GM13976 (cell line): ENCODE results near the gene C6orf132.

Experiments used
- DNase-seq: peaks from one replicate; pipeline ENCODE4 v3.0.0; 2012; ENCODE audit warnings: low spot score
- CTCF ChIP-seq: IDR thresholded peaks from 2 replicates; pipeline ENCODE4 v1.5.1; 2012; ENCODE audit warnings: borderline replicate concordance, mild to moderate bottlenecking; ENCODE audit not compliant: insufficient read depth; ENCODE audit errors: extremely low read depth, missing control alignments, control extremely low read depth
- in situ Hi-C: fragments of 300-500 bp; cut with MboI; formaldehyde crosslinking; loops from one replicate; pipeline ENCODE4 v1.12.0; 2022; ENCODE audit warnings: low sequenced_read_pairs, mixed read lengths, inconsistent platforms; ENCODE audit not compliant: unreplicated experiment

C6orf132 gene

DNA sequence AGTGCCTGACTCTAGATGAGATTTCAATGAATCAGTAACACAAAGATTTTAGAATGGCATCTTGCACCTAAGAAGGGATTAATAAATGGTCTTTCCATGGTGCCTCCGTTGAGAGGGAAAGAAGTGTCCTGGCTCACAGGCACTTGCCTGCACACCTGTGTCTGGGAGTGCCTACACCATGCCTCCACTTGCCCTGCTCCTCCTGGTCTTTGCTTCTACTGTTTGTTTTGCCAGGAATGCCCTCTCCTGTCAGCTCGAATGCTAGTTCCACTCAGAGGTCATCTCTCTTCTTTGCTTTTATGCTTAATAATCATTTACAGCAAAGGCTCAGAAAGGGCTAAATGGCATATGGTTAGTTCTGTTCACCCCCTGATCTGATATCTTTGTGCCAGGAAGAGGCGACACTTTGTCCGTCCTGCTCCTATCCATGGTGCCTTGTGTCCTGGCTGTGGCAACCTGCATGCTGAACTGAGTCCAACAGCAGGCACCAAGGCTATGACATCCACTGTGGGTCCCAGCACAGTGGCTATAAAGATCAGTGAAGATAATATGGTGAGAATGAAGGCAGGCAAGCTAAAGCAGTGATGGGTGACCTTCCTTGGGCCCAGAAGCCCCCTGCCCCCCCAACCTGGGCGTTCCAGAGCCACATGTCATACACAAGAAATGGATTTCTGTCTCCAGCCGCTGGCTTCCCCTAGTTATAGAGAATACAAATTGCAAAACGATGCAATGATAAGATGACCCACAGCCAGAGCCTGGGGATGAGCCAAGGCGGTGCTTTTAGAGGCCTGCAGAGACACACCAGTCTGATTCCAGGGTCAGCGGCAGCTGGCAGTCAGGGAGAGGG lies 1.4 kb downstream of the C6orf132 start:
- TF ChIP-seq CTCF = no peak

DNA sequence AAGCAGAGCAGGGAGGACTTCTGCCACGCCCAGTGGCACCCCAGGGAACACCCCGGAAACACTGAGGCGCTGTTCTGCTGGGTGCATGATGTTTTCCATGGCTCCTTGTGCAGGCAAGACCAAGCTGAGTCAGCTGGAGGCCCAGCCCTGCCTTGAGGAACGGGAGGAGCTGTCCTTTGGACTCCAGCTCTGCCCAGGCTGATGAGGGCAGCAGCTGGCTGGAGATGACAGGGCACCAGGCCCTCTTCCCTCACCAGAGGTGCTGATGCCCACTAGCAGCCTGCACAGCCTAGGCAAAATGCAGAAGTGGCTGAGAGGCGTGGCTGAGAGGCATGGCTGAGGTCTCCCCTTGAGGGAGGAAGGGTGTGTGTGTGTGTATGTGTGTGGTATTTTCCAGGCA lies 2.4 kb downstream of the C6orf132 start:
- no peak for DNase-seq

More for the DNA sequence above, 1.4 kb downstream of the C6orf132 start:
- in situ Hi-C loops = no loop called here
- no peak for DNase-seq

GRCh38 chr6:42138630-42139619 lies 3.5 kb downstream of the C6orf132 start:
- in situ Hi-C loops = no loop called here
- no peak for DNase-seq
- TF ChIP-seq CTCF = no peak

More for the DNA sequence above, 2.4 kb downstream of the C6orf132 start:
- in situ Hi-C loops = no loop called here
- no peak for TF ChIP-seq CTCF

DNA sequence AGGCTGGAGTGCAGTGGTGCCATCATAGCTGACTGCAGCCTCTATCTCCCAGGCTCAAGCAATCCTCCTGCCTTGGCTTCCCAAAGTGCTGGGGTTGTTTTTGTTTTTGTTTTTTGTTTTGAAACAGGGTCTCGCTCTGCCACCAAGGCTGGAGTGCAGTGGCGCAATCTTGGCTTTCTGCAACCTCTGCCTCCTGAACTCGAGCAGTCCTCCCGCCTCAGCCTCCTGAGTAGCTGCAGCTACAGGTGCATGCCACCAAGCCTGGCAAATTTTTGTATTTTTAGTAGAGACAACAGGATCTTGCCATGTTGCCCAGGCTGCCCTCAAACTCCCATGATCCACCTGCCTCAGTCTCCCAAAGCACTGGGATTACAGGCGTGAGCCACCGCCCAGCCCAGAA lies 4.2 kb downstream of the C6orf132 start:
- no peak for DNase-seq
- no peak for TF ChIP-seq CTCF
- in situ Hi-C loops = no loop called here

- no peak for DNase-seq
- in situ Hi-C loops = no loop called here
- no peak for TF ChIP-seq CTCF
These were observed 5.1 kb downstream of the C6orf132 start for GRCh38 chr6:42137194-42137753.
